ENCODE measurements around the gene PRPF19.
A peak's percentile ranks its signal among the peaks of the same experiment; 100 is the strongest.

PRPF19 gene

DNA sequence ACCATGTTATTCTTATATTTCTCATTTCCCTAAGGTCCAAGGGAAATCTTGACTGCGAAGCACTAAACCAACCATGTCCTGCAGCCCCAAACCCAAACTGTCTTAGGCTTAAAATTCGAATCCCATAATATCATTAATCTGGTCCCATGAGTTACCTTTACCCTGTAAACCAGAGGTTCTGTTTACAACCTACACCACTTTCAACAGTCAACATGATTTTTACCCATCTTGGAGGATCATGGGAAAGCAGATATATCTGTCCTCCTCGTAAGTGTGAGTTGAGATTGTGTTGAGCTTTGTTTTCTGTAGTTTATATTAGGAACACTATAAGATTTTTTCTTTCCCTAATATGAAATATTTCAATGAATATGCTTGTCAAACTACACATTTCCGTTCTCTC lies 6.4 kb downstream of the PRPF19 start:
- Histone ChIP-seq H3K27me3 (ENCODE audit: low read length) (no peaks in the 10 kb centered on the region), H3K9me3 (ENCODE audit: insufficient read depth, low read length) (no peaks in the 10 kb centered on the region), H3K79me2 (ENCODE audit: insufficient read depth, low read length) (peaks cover 22% of the 10 kb centered on the region), H3K27ac (ENCODE audit: low read depth, low read length) (no peak overlapping the region), H2AFZ (ENCODE audit: low read depth, low read length, severe bottlenecking) (no peak overlapping the region), H3F3A (ENCODE audit: insufficient read depth) (peaks cover 9% of the 10 kb centered on the region; the same call in 1 of the 2 replicates), H3K9me2 (replicated peaks; ENCODE audit: insufficient read depth, low read length) (no peaks in the 10 kb centered on the region), H3K4me2 (ENCODE audit: low read depth, low read length, poor library complexity, severe bottlenecking) (no peak overlapping the region), H3K9ac (ENCODE audit: low read length) (no peak overlapping the region), H3K36me3 (ENCODE audit: low read length) (peaks cover 43% of the 10 kb centered on the region), H4K20me1 (ENCODE audit: low read depth, low read length) (peaks cover 16% of the 10 kb centered on the region), H3K4me3 (ENCODE audit: insufficient read depth, low read length, poor library complexity, severe bottlenecking) (no peak overlapping the region)
- TF ChIP-seq, protein P1, sequence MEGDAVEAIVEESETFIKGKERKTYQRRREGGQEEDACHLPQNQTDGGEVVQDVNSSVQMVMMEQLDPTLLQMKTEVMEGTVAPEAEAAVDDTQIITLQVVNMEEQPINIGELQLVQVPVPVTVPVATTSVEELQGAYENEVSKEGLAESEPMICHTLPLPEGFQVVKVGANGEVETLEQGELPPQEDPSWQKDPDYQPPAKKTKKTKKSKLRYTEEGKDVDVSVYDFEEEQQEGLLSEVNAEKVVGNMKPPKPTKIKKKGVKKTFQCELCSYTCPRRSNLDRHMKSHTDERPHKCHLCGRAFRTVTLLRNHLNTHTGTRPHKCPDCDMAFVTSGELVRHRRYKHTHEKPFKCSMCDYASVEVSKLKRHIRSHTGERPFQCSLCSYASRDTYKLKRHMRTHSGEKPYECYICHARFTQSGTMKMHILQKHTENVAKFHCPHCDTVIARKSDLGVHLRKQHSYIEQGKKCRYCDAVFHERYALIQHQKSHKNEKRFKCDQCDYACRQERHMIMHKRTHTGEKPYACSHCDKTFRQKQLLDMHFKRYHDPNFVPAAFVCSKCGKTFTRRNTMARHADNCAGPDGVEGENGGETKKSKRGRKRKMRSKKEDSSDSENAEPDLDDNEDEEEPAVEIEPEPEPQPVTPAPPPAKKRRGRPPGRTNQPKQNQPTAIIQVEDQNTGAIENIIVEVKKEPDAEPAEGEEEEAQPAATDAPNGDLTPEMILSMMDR (IDR thresholded peaks at IDR 0.05; ENCODE audit: insufficient read depth, low read length, poor library complexity, severe bottlenecking): no peak
- TF ChIP-seq EZH2phosphoT487 (conservative IDR thresholded peaks at IDR 0.05; ENCODE audit: low read length): no peak

DNA sequence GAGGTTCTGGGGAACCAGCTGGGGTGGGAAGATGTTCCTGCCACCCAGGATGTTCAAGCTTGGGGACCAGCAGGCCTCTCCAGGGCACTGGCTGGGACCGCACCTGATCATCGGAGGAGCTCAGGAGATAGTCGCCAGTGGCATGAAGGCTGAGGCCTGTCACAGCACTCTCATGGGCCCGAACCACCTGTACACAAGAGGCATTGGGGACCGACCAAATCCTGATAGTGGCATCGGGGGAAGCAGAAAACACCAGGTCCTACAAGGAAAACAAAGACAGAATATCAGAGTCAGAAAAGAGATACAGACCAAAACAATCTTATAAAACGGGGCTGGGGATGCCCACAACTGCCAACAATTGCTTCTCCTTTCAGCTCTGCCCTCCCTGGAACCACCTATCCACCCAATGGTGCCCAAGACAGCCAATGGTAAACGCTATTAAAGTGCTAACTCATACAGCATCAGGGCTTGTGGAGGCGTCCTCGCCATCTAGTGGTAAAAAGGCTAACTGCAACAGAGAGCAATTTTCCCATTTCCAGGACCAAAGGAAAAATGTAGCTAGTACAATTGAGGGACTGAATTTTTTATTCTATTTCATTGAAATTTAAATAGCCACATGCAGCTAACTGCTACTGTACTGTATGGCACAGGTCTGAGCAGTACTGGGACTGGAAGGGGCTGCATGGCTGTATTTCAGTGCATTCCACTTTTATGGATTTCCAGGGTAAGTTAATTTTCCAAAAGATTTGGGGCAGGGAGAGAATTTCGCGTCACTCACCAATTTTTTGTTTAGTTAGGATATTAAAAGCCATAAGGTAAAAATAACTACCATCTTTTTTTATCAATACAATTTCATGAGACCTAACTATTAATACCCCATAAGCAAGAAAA lies 7.1 kb downstream of the PRPF19 start:
- Histone ChIP-seq H3K4me2 (ENCODE audit: low read depth, low read length, poor library complexity, severe bottlenecking) (no peak overlapping the region), H3K9ac (ENCODE audit: low read length) (no peak overlapping the region), H3K27me3 (ENCODE audit: low read length) (no peaks in the 10 kb centered on the region), H3F3A (ENCODE audit: insufficient read depth) (peaks cover 9% of the 10 kb centered on the region; the same call in 1 of the 2 replicates), H4K20me1 (ENCODE audit: low read depth, low read length) (peaks cover 9% of the 10 kb centered on the region), H2AFZ (ENCODE audit: low read depth, low read length, severe bottlenecking) (no peak overlapping the region), H3K36me3 (ENCODE audit: low read length) (peaks cover 43% of the 10 kb centered on the region), H3K9me3 (ENCODE audit: insufficient read depth, low read length) (no peaks in the 10 kb centered on the region), H3K9me2 (replicated peaks; ENCODE audit: insufficient read depth, low read length) (no peaks in the 10 kb centered on the region), H3K27ac (ENCODE audit: low read depth, low read length) (no peak overlapping the region), H3K4me3 (ENCODE audit: insufficient read depth, low read length, poor library complexity, severe bottlenecking) (no peak overlapping the region), H3K79me2 (ENCODE audit: insufficient read depth, low read length) (peaks cover 15% of the 10 kb centered on the region)
- TF ChIP-seq, protein P1 (IDR thresholded peaks at IDR 0.05; ENCODE audit: insufficient read depth, low read length, poor library complexity, severe bottlenecking): peak; percentile 95
- TF ChIP-seq EZH2phosphoT487 (conservative IDR thresholded peaks at IDR 0.05; ENCODE audit: low read length): no peak

DNA sequence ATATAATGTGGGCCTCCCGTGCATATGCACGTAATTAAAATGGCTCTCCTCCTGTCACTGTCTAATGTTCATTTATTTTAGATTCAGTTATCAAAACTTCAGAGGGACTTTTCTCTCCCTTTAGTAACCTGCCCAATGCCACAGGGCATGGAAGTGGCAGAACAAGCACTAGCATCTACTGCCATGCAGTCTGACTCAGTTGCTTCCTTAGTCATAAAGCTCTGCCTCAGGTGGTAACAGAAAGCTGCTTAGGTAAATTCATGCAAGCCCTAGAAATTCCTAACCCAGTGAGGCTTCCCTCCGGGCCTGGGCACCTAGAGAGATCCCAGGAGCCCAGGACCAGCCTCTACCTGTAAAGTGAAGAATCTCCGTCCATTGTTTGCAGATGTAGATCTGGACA lies 8.9 kb downstream of the PRPF19 start:
- H2AFZ ChIP-seq (ENCODE audit: low read depth, low read length, severe bottlenecking): no peak overlapping the region
- no peaks in the 10 kb centered on the region for H3K9me3 ChIP-seq (ENCODE audit: insufficient read depth, low read length)
- peaks cover 34% of the 10 kb centered on the region for H3K36me3 ChIP-seq (ENCODE audit: low read length)
- peaks cover 9% of the 10 kb centered on the region; the same call in 1 of the 2 replicates for H3F3A ChIP-seq (ENCODE audit: insufficient read depth)
- no peak overlapping the region for H3K9ac ChIP-seq (ENCODE audit: low read length)
- H3K79me2 ChIP-seq (ENCODE audit: insufficient read depth, low read length): no peaks in the 10 kb centered on the region; the same call in 1 of the 2 replicates
- H3K27me3 ChIP-seq (ENCODE audit: low read length): no peaks in the 10 kb centered on the region
- no peak overlapping the region for H3K4me3 ChIP-seq (ENCODE audit: insufficient read depth, low read length, poor library complexity, severe bottlenecking)
- TF ChIP-seq, protein P1 (IDR thresholded peaks at IDR 0.05; ENCODE audit: insufficient read depth, low read length, poor library complexity, severe bottlenecking): no peak
- TF ChIP-seq EZH2phosphoT487 (conservative IDR thresholded peaks at IDR 0.05; ENCODE audit: low read length): no peak
- H3K4me2 ChIP-seq (ENCODE audit: low read depth, low read length, poor library complexity, severe bottlenecking): no peak overlapping the region
- no peak overlapping the region for H3K27ac ChIP-seq (ENCODE audit: low read depth, low read length)
- H3K9me2 ChIP-seq (replicated peaks; ENCODE audit: insufficient read depth, low read length): no peaks in the 10 kb centered on the region
- H4K20me1 ChIP-seq (ENCODE audit: low read depth, low read length): no peaks in the 10 kb centered on the region

Measured in SU-DHL-6 (cell line).